ENCODE results near the gene SERPINC1.

DNA sequence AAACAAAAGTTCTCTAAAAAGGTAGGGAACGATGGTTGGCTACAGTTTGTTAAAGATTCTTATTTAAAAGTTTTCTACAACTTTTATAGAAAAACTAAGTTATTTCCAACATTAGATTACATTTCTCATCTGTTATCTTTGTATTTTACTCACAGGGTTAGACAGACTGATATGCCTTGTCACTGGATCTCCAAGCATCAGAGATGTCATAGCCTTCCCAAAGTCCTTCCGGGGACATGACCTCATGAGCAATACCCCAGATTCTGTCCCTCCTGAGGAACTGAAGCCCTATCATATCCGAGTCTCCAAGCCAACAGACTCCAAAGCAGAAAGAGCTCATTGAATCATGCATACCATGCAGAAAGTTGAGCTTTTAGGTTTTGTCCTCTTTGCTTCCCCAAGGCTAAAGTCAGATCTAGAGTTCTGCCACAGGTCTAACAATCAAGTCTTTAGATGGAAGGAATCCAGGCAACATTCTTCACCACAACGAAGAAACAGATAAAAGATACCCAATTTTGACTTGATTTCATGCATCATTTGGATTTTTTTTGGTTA, 59.7 kb downstream of the SERPINC1 start:
- no peak for TF ChIP-seq GATA2 (IDR thresholded peaks at IDR 0.05; ENCODE audit: low read depth, low read length)
- no peak for TF ChIP-seq GATA3 (IDR thresholded peaks at IDR 0.05; ENCODE audit: low read depth, low read length)

All from SH-SY5Y (cell line).